Stimulated activated CD4-positive, alpha-beta T cell treated with anti-CD3 and anti-CD28 coated beads, Interleukin-1b, Interleukin-23, amount 100 ng/mL, for 1 hour (primary cell): Measurements from ENCODE around the gene HECTD1.
"Not testable (repeated sequence)": the region's sequence is repeated elsewhere in the genome, so short reads cannot be mapped to it uniquely, and the experiment has no call there.

Experiments
- DNase-seq, 2 donors: peaks; one replicate each; pipeline ENCODE4 v3.0.0-alpha.2; 2020; ENCODE audit warnings: low read depth in 2 of 2

HECTD1 gene

GRCh38 chr14:31194661-31195060 is 12.9 kb downstream of the HECTD1 start:
- DNase-seq: no peak

GRCh38 chr14:31194095-31194494 is 13.5 kb downstream of the HECTD1 start:
- DNase-seq: no peak

- DNase-seq: not testable (repeated sequence)
Measured at GRCh38 chr14:31192544-31192943, 15.0 kb downstream of the HECTD1 start.

- DNase-seq: no peak
Measured at GRCh38 chr14:31190717-31191263, 16.8 kb downstream of the HECTD1 start.

GRCh38 chr14:31190219-31190603 is 17.4 kb downstream of the HECTD1 start:
- DNase-seq: no peak

GRCh38 chr14:31189346-31190218 is 18.0 kb downstream of the HECTD1 start:
- DNase-seq: no peak

- no peak for DNase-seq
Measured at GRCh38 chr14:31188744-31189143, 18.8 kb downstream of the HECTD1 start.

GRCh38 chr14:31182016-31182415 is 25.6 kb downstream of the HECTD1 start:
- not testable (repeated sequence) for DNase-seq

- DNase-seq: no peak
Measured at GRCh38 chr14:31181271-31181670, 26.3 kb downstream of the HECTD1 start.

- DNase-seq: no peak
Measured at GRCh38 chr14:31180299-31181051, 27.1 kb downstream of the HECTD1 start.

- DNase-seq: no peak
Measured at GRCh38 chr14:31174433-31174832, 33.2 kb downstream of the HECTD1 start.

- no peak for DNase-seq
Measured at GRCh38 chr14:31173120-31173837, 34.3 kb downstream of the HECTD1 start.

GRCh38 chr14:31172084-31172483 is 35.5 kb downstream of the HECTD1 start:
- DNase-seq: no peak

GRCh38 chr14:31170411-31170810 is 37.2 kb downstream of the HECTD1 start:
- no peak for DNase-seq

- DNase-seq: no peak
Measured at GRCh38 chr14:31169877-31170276, 37.7 kb downstream of the HECTD1 start.

GRCh38 chr14:31167032-31167431 is 40.6 kb downstream of the HECTD1 start:
- DNase-seq: no peak

- no peak for DNase-seq
Measured at GRCh38 chr14:31166271-31166561, 41.4 kb downstream of the HECTD1 start.

GRCh38 chr14:31164115-31164514 is 43.5 kb downstream of the HECTD1 start:
- DNase-seq: no peak

- no peak for DNase-seq
Measured at GRCh38 chr14:31162910-31163649, 44.5 kb downstream of the HECTD1 start.

- no peak for DNase-seq
Measured at GRCh38 chr14:31161274-31161673, 46.3 kb downstream of the HECTD1 start.

GRCh38 chr14:31159682-31160296 is 47.8 kb downstream of the HECTD1 start:
- DNase-seq: no peak
